ENCODE data around the gene PCNX3. TPM values are rescaled to one million over a fixed set of nuclear protein-coding genes. Genes with fewer than 3 reads are reported as not detected.

Gene PCNX3
- polyA plus RNA-seq, 1 donor from 2014 or later = 7.8 TPM

GRCh38 chr11:65640483-65641296, 25.1 kb downstream of the PCNX3 start:
- no peaks in the 10 kb centered on the region for H3K27me3 ChIP-seq (ENCODE audit: insufficient read depth, low read depth, low read length)
- no peaks in the 10 kb centered on the region for H3K36me3 ChIP-seq (ENCODE audit: insufficient read depth, low read length)
- H4K20me1 ChIP-seq (ENCODE audit: insufficient read depth) = no peaks in the 10 kb centered on the region
- no peaks in the 10 kb centered on the region for H3K79me2 ChIP-seq (replicated peaks; ENCODE audit: insufficient read depth, low read length)
- no peak for TF ChIP-seq TAF1 (IDR thresholded peaks at IDR 0.05; ENCODE audit: low read depth)
- TF ChIP-seq REST (IDR thresholded peaks at IDR 0.05; ENCODE audit: borderline replicate concordance) = no peak
- no peak for TF ChIP-seq CTCF (IDR thresholded peaks at IDR 0.05; ENCODE audit: poor library complexity, severe bottlenecking)
- no peak for TF ChIP-seq EZH2 (IDR thresholded peaks at IDR 0.05; ENCODE audit: borderline replicate concordance, insufficient read depth, low read length, poor library complexity, severe bottlenecking)
- no peak for TF ChIP-seq POLR2AphosphoS5 (IDR thresholded peaks at IDR 0.05)
- TF ChIP-seq RAD21 (conservative IDR thresholded peaks at IDR 0.05) = no peak
- TF ChIP-seq MXI1 (conservative IDR thresholded peaks at IDR 0.05; ENCODE audit: poor library complexity, severe bottlenecking) = no peak
- no peak for TF ChIP-seq EP300 (conservative IDR thresholded peaks at IDR 0.05; ENCODE audit: poor library complexity, severe bottlenecking)
- no peak for TF ChIP-seq SMC3 (conservative IDR thresholded peaks at IDR 0.05; ENCODE audit: poor library complexity)
- H3K9ac ChIP-seq (ENCODE audit: low read length) = no peak overlapping the region
- no peaks in the 10 kb centered on the region for H3F3A ChIP-seq (ENCODE audit: insufficient read depth, low read length, poor library complexity, severe bottlenecking)
- no peak overlapping the region for H3K27ac ChIP-seq (ENCODE audit: low read length)
- H3K4me2 ChIP-seq (ENCODE audit: low read length) = no peak overlapping the region
- no peaks in the 10 kb centered on the region for H3K9me3 ChIP-seq (ENCODE audit: low read length)
- H3K9me2 ChIP-seq (ENCODE audit: insufficient read depth, low read length) = no peaks in the 10 kb centered on the region
- H2AFZ ChIP-seq (ENCODE audit: low read depth, low read length) = no peak overlapping the region
- H3K4me3 ChIP-seq (ENCODE audit: low read length) = no peak overlapping the region

GRCh38 chr11:65641297-65642013, 25.9 kb downstream of the PCNX3 start:
- Histone ChIP-seq H3K9me2 (ENCODE audit: insufficient read depth, low read length) (no peaks in the 10 kb centered on the region), H3K9me3 (ENCODE audit: low read length) (no peaks in the 10 kb centered on the region), H3F3A (ENCODE audit: insufficient read depth, low read length, poor library complexity, severe bottlenecking) (no peaks in the 10 kb centered on the region), H3K9ac (ENCODE audit: low read length) (no peak overlapping the region), H4K20me1 (ENCODE audit: insufficient read depth) (no peaks in the 10 kb centered on the region), H3K4me2 (ENCODE audit: low read length) (no peak overlapping the region), H3K27ac (ENCODE audit: low read length) (no peak overlapping the region), H3K4me3 (ENCODE audit: low read length) (no peak overlapping the region), H3K79me2 (replicated peaks; ENCODE audit: insufficient read depth, low read length) (no peaks in the 10 kb centered on the region), H3K27me3 (ENCODE audit: insufficient read depth, low read depth, low read length) (no peaks in the 10 kb centered on the region), H2AFZ (ENCODE audit: low read depth, low read length) (no peak overlapping the region), H3K36me3 (ENCODE audit: insufficient read depth, low read length) (no peaks in the 10 kb centered on the region)
- TF ChIP-seq RAD21 (conservative IDR thresholded peaks at IDR 0.05) = no peak
- no peak for TF ChIP-seq CTCF (IDR thresholded peaks at IDR 0.05; ENCODE audit: poor library complexity, severe bottlenecking)
- no peak for TF ChIP-seq TAF1 (IDR thresholded peaks at IDR 0.05; ENCODE audit: low read depth)
